ENCODE results near the gene KDM4B. TPM values are rescaled to one million over a fixed set of nuclear protein-coding genes. Genes with fewer than 3 reads are reported as not detected.
A peak's percentile ranks its signal among the peaks of the same experiment; 100 is the strongest.
"Not testable (repeated sequence)": the region's sequence is repeated elsewhere in the genome, so short reads cannot be mapped to it uniquely, and the experiment has no call there.

Gene KDM4B
- total and polyA plus RNA-seq, 9 of the 15 experiments (the other 6 are each of a cell fraction or from before 2014, with no cell fraction given): 0.21 to 29.9 (median 7.3) TPM

DNA sequence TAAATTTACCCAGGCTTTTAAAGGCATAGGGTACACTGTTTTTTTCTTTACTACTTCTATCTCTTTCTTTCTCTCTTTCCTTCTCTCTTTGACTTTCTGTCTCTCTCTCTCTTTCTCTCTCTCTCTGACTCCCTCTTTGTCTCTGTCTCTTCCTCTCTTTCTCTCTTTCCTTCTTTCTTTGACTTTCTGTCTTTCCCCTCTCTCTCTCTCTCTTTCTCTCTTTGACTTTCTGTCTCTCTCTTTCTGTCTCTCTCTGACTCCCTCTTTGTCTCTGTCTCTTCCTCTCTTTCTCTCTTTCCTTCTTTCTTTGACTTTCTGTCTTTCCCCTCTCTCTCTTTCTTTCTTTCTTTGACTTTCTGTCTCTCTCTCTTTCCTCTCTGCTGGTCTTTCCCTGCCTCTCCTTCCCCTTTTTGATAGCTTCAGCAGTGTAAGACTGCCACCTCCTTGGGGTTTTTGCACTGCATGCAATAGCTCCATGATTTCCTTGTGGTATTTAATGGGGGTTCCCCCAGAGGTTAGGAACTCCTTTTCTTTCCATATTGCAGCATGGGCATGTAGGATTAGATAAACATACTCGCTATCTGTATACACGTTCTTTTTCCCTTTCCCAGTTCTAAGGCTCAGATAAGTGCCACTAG is 191.4 kb downstream of the KDM4B start:
- H3K27me3 ChIP-seq (ENCODE audit: control insufficient read depth in 2 of 2, insufficient read depth in 2 of 2, low read length in 2 of 2); H2AFZ ChIP-seq (ENCODE audit: low read depth, low read length); DNase-seq (ENCODE audit: extremely low read depth in 1 of 4, low spot score in 3 of 4); H3K4me2 ChIP-seq (ENCODE audit: insufficient read depth, low read length); H3K4me3 ChIP-seq; H3K9me3 ChIP-seq (replicated peaks; ENCODE audit: control insufficient read depth, insufficient read depth, low read depth, low read length); FAIRE-seq; H4K20me1 ChIP-seq (replicated peaks; ENCODE audit: control insufficient read depth, insufficient read depth, low read length); BruUV-seq (replicated peaks); H3K9ac ChIP-seq (ENCODE audit: insufficient read depth in 1 of 2, low read depth in 2 of 2, low read length in 2 of 2); ATAC-seq; H3K9me1 ChIP-seq (ENCODE audit: control insufficient read depth, insufficient read depth, low read length); H3K4me1 ChIP-seq (replicated peaks in 1 of 2; ENCODE audit: control insufficient read depth in 2 of 2, insufficient read depth in 2 of 2, low read length in 2 of 2); H3K27ac ChIP-seq (ENCODE audit: extremely low read depth, low read depth, low read length); in situ Hi-C loops (cut with MboI); intact Hi-C loops (cut with micrococcal nuclease); CTCF ChIA-PET (ENCODE audit: low intra/inter-chr PET ratio): not testable (repeated sequence)
- H3K36me3 ChIP-seq (ENCODE audit: control insufficient read depth, insufficient read depth, low read length): peaks cover 10% of the 10 kb centered on the region; the same call in 2 of the 3 replicates
- WGBS (ENCODE audit: insufficient coverage, low coverage, missing lambda C conversion rate): 6% methylated on average over 2 of the region's 2 CpGs
- peak; percentile 34; the same call in 1 of the 2 replicates for TF ChIP-seq SUPT5H (IDR thresholded peaks at IDR 0.05)
- TF ChIP-seq, protein P1, sequence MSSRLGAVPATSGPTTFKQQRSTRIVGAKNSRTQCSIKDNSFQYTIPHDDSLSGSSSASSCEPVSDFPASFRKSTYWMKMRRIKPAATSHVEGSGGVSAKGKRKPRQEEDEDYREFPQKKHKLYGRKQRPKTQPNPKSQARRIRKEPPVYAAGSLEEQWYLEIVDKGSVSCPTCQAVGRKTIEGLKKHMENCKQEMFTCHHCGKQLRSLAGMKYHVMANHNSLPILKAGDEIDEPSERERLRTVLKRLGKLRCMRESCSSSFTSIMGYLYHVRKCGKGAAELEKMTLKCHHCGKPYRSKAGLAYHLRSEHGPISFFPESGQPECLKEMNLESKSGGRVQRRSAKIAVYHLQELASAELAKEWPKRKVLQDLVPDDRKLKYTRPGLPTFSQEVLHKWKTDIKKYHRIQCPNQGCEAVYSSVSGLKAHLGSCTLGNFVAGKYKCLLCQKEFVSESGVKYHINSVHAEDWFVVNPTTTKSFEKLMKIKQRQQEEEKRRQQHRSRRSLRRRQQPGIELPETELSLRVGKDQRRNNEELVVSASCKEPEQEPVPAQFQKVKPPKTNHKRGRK (tag; IDR thresholded peaks at IDR 0.05): peak; percentile 86
- POLR2A ChIA-PET: interaction anchor here (0.7 to 0.9 kb wide), 3 partner anchors 229 to 560 kb away, joined by 3 to 7 read pairs (median 4); partner anchors contain the start of gene CATSPERD
- peaks cover 28% of the 10 kb centered on the region for H3K79me2 ChIP-seq (ENCODE audit: control insufficient read depth, insufficient read depth, low read length)
